ENCODE measurements around the gene RABGGTA. TPM values are rescaled to one million over a fixed set of nuclear protein-coding genes. Genes with fewer than 3 reads are reported as not detected.
A peak's percentile ranks its signal among the peaks of the same experiment; 100 is the strongest.

Gene RABGGTA
- total and polyA plus RNA-seq, 8 donors: 20.2 to 53.3 (median 26.3) TPM

DNA sequence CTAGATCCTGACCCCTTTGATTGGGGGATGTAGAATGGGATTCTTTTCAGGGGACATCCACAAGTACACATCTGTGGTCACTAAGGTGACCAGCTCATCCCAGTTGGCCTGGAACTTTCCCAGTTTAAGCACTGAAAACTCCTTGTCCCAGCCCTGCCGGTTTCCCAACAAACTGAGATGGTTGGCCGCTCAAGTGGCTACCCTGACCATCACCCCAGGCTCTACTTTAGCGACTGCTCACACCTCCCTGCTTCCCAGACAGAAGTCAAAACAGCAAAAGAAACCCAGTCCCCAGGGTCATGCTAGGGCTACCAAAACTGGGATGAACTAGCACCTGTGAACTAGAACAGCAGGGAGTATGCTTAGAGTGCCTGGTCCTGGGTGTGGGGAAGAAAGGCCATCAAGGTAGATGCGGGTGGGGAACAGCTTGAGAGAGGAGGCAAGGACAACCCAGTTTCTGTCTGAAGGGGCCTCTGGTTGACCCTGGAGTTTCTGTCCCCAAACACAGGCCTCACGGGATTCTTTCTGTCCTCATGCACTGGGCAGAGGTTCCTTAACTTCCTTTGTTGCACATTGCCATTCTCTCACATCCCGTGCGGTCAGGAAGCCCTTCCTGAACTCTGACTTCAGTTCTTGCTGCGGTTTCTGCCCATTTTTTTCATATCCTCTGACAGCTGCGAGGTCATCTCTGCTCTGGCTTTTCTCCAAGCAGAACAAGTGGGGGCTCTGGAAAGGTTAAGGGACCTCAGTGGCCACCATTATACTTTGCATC is 41.5 kb upstream of the RABGGTA start:
- Histone ChIP-seq H3K4me1 (peaks cover 38 to 100% of the 10 kb centered on the region in 2 donors), H3K27ac (peak overlapping the region; percentile 86 to 95), H3K4me3 (peak overlapping the region in 1 of 2 donors; percentile 64), H3K27me3 (peaks cover 0 to 16% of the 10 kb centered on the region in 2 donors), H3K36me3 (peaks cover 0 to 14% of the 10 kb centered on the region in 2 donors), H3K9me3 (no peaks in the 10 kb centered on the region)
- intact Hi-C loops (cut with DNase I): no loop called here
- DNase-seq (peak in 2 of 4 donors; percentile 31 to 72), ATAC-seq (no peak)
- TF ChIP-seq, protein P1, sequence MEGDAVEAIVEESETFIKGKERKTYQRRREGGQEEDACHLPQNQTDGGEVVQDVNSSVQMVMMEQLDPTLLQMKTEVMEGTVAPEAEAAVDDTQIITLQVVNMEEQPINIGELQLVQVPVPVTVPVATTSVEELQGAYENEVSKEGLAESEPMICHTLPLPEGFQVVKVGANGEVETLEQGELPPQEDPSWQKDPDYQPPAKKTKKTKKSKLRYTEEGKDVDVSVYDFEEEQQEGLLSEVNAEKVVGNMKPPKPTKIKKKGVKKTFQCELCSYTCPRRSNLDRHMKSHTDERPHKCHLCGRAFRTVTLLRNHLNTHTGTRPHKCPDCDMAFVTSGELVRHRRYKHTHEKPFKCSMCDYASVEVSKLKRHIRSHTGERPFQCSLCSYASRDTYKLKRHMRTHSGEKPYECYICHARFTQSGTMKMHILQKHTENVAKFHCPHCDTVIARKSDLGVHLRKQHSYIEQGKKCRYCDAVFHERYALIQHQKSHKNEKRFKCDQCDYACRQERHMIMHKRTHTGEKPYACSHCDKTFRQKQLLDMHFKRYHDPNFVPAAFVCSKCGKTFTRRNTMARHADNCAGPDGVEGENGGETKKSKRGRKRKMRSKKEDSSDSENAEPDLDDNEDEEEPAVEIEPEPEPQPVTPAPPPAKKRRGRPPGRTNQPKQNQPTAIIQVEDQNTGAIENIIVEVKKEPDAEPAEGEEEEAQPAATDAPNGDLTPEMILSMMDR (IDR thresholded peaks at IDR 0.05): no peak

GRCh38 chr14:24311837-24312615 is 40.6 kb upstream of the RABGGTA start:
- intact Hi-C loops (cut with DNase I): no loop called here
- H3K27ac ChIP-seq: peak overlapping the region; percentile 86 to 95

GRCh38 chr14:24310646-24311604 is 39.5 kb upstream of the RABGGTA start, which contains the start of gene LTB4R:
Gene LTB4R, plus strand, starts transcription at chr14:24311502. Its CDS starts 4,150 bp downstream, at chr14:24315652.
- TF ChIP-seq, protein P1 (IDR thresholded peaks at IDR 0.05): peak; percentile 22 to 40
- ATAC-seq (peak; percentile 82), DNase-seq (peak; percentile 65 to 94 (median 82))
- peaks cover 28 to 85% of the 10 kb centered on the region in 2 donors for H3K4me1 ChIP-seq
- H3K36me3 ChIP-seq: peaks cover 0 to 23% of the 10 kb centered on the region in 2 donors
- H3K27ac ChIP-seq: peak within 1 kb of the TSS; percentile 86 to 95
- H3K4me3 ChIP-seq: peak within 1 kb of the TSS; percentile 59 to 64
- H3K9me3 ChIP-seq: no peaks in the 10 kb centered on the region
- H3K27me3 ChIP-seq: peaks cover 0 to 5% of the 10 kb centered on the region in 2 donors
- intact Hi-C loops (cut with DNase I): no loop called here

More at GRCh38 chr14:24311837-24312615, 40.6 kb upstream of the RABGGTA start:
- DNase-seq (no peak), ATAC-seq (no peak)
- Histone ChIP-seq H3K4me1 (peaks cover 38 to 96% of the 10 kb centered on the region in 2 donors), H3K9me3 (no peaks in the 10 kb centered on the region), H3K27me3 (peaks cover 0 to 16% of the 10 kb centered on the region in 2 donors), H3K4me3 (peak overlapping the region in 1 of 2 donors; percentile 64), H3K36me3 (peaks cover 0 to 20% of the 10 kb centered on the region in 2 donors)
- TF ChIP-seq, protein P1 (IDR thresholded peaks at IDR 0.05): peak in 1 of 2 donors; percentile 16

GRCh38 chr14:24310265-24310645 is 38.9 kb upstream of the RABGGTA start:
- Histone ChIP-seq H3K4me3 (peak overlapping the region; percentile 59 to 64), H3K4me1 (peaks cover 28 to 78% of the 10 kb centered on the region in 2 donors), H3K27ac (peak overlapping the region; percentile 86 to 95), H3K27me3 (no peaks in the 10 kb centered on the region), H3K9me3 (no peaks in the 10 kb centered on the region), H3K36me3 (peaks cover 0 to 27% of the 10 kb centered on the region in 2 donors)
- DNase-seq: no peak
- no peak for ATAC-seq
- TF ChIP-seq, protein P1 (IDR thresholded peaks at IDR 0.05): no peak
- intact Hi-C loops (cut with DNase I): no loop called here
